PC-9 (cell line): ENCODE measurements around the gene ESR2.

Experiments used
- EZH2 ChIP-seq: fragments of 200-600 bp; sonication (generic); IDR thresholded peaks from 2 replicates; pipeline ENCODE4 v1.8.0; 2017; ENCODE audit warnings: antibody characterized with exemption, low read depth
- TF ChIP-seq, protein P1 (sequence below): fragments of 200-600 bp; sonication (generic); conservative IDR thresholded peaks from 2 replicates; pipeline ENCODE4 v1.6.1; 2017; ENCODE audit warnings: mixed run types, antibody characterized with exemption, mild to moderate bottlenecking, moderate library complexity

- TF ChIP-seq, protein P1, sequence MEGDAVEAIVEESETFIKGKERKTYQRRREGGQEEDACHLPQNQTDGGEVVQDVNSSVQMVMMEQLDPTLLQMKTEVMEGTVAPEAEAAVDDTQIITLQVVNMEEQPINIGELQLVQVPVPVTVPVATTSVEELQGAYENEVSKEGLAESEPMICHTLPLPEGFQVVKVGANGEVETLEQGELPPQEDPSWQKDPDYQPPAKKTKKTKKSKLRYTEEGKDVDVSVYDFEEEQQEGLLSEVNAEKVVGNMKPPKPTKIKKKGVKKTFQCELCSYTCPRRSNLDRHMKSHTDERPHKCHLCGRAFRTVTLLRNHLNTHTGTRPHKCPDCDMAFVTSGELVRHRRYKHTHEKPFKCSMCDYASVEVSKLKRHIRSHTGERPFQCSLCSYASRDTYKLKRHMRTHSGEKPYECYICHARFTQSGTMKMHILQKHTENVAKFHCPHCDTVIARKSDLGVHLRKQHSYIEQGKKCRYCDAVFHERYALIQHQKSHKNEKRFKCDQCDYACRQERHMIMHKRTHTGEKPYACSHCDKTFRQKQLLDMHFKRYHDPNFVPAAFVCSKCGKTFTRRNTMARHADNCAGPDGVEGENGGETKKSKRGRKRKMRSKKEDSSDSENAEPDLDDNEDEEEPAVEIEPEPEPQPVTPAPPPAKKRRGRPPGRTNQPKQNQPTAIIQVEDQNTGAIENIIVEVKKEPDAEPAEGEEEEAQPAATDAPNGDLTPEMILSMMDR: no peak
- no peak for TF ChIP-seq EZH2
Observed at GRCh38 chr14:64092940-64093339, 201.2 kb downstream of the ESR2 start.
